Stimulated activated CD4-positive, alpha-beta T cell treated with anti-CD3 and anti-CD28 coated beads, Interleukin-15, amount 100 ng/mL, for 1 hour (primary cell): Measurements from ENCODE around the gene PALMD.

Source experiments
- DNase-seq, 2 donors: peaks; one replicate each; pipeline ENCODE4 v3.0.0-alpha.2; 2020; ENCODE audit warnings: low read depth in 1 of 2, low spot score in 1 of 2

The PALMD gene

DNA sequence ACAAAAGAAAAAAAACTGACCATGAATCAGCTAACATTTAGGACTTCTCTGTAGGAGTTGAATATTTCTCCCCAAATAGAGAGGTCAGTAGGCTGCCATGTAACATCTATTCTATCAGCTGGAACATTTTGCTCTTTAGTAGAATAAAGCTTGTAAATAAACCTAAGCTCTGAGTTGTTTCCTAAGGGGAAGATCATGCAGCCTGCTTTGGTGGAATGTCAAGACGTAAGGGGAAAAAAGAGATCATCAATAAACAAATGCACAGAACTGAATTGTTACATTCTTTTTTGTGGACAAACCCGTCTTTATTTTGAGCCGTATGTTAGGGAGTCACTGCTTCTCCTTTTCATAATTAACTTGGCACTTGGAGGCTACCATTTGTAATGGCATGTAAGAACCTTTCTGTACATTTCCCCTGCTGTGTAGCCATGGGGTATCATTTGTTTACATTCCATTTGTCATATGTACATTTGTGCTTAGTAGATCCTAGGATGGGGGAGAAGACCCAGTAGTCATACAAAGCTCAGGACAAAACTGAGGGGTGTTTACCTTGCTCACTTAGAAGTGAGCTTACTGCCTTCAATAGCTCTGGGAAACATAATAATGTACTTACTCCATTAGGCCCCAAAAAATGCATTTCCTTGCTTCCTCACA lies 10.8 kb upstream of the PALMD start:
- no peak for DNase-seq

DNA sequence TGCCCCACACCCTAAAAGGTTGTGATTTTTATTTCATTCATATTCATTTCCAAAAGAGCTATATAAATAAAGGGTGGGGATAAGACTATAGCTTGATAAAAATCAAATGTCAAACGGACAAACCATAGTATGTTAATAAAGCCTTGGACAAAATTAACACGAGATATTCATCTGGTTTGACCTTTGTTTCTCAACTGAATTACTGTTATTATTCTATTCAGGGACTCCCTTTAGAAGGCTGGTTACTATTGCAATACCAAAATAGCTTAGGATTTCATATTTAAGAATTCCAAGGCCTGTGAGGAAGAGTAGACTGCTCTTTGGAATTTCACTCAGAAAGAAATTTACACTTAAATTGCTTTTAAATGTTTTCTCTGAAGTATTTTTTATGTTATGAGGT lies 10.2 kb upstream of the PALMD start:
- no peak for DNase-seq

- no peak for DNase-seq
These were observed 9.2 kb upstream of the PALMD start for GRCh38 chr1:99636647-99637175.

DNA sequence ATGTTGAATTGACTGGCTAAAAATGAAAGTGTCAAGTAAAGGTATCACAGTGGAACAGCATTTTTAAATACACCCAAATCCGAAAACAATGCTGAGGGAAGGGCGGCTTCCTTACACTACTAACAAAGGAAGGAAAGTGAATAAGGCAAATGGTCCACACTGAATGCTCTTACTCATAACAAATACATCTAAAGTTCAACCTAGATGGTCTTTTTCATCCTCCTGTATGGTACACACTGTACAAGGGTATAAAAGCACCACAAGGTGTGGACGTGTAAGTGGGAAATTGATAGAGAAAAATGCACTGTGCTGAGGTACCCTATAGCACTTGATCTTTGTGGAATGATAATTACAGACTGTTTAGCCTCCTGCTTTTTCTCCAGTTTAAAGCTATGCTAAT lies 7.1 kb upstream of the PALMD start:
- DNase-seq, result no peak

DNA sequence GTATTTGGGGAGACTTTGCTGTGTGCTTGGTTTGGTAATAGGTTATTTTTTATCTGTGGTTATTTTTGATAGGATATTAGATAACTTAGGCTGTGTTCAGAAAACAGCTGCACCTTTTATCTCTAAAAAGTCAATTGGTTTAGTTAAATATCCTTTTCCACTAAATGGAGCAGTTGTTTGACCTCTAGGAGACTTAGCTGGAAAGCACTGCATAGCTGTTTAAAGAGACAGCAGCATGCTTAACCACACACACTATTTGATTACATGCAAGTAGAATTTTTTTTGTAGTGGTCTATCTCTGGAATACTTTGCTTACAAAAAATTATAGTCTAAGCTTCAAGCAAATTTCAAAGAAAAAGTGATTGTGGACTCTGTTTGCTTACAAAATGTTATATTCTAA lies 6.5 kb upstream of the PALMD start:
- DNase-seq, result no peak

DNA sequence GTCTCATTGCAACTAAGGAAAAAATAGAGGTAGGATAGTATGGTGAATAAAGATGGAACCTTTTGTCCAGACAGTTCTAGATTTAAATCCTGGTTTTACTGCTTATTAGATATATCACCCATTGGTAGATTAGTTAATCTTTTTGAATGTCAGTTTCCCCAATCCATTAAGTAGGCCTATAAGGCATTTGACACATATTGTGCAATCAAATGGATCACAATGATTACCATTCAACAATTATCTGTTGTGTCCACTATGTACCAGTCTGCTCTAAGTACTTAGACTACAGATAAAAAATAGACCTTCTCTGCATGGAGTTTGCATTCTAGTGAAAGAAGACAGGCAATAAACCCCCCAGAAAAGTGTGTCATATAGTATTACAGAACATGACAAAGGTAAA lies 6.0 kb upstream of the PALMD start:
- no peak for DNase-seq

DNA sequence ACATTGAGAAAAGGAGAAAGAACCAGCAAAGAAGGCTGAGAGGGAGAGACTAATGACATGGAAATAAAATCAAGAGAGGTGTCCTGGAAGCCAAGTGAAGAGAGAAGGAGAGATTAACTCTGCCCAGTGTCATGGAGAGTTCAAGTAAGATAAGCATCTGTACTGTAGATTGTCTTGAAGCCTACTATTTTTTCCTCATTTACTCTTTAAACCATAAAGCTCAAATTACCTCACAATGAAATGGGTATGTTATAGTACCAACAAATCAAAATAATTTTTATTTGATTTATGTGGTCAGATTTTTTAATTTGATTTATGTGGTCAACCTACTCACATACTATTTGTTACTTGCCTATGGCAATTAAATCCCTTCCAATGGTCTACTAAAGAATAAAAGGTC lies 5.2 kb upstream of the PALMD start:
- no peak for DNase-seq

- DNase-seq, result no peak
These were observed 4.4 kb upstream of the PALMD start for GRCh38 chr1:99641558-99641957.

DNA sequence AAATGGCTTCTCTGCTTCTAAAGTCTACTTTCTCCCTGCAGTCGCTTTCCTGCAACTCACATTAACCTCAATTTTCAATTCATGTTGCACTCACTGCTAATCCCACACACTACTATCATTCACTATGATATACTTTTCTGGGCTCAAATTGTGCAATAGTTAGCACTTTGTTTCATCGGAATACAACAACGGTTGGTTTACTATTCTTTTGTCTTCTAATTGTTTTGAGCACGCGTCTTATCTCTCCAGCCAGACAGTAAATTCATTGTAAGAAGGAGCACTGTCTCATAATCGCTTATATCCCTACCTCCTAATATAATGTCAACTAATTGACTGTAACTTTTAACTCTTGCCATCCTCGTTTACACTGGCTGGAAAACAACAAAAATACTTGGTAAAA lies 3.9 kb upstream of the PALMD start:
- no peak for DNase-seq

DNA sequence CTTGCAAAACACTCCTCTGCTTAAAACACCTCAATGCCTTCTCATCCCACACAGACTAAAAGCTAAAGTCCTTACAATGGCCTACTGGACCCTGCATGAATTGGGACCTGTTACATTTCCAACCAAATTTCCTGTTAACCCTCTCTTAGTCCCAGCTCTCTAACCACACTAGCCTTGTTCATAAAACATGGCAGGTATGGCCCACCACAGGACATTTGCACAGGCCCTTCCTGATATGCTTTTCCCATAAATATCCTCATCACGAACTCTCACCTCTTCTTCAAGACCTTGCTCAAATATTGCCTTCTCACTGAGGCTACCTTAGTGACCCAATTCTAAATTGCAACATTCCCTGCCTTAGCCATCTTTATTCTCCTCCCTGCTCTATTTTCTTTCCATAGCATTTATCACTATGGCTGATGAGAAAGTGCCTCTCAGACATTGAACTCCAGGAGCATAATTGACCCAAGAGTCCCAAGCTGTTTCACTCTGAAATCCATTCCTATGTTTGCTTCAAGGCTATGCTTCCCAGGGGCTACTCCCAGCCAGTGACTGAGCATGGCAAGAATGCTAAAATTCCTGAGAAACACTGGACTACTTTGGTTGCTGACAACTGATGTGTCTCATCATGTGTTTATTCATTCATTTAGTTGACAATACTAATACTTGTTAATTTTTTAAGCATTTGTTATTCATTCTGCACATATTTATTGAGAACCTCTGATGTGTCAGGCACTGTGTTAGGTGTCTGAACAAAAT lies 2.7 kb upstream of the PALMD start:
- DNase-seq, result no peak

GRCh38 chr1:99644279-99645004 lies 1.5 kb upstream of the PALMD start:
- DNase-seq, result no peak

GRCh38 chr1:99645203-99645602 lies 710 bp upstream of the PALMD start:
- no peak for DNase-seq

- DNase-seq, result no peak
These were observed 955 bp downstream of the PALMD start for GRCh38 chr1:99646868-99647267.

GRCh38 chr1:99647490-99647889 lies 1.6 kb downstream of the PALMD start:
- DNase-seq, result no peak

DNA sequence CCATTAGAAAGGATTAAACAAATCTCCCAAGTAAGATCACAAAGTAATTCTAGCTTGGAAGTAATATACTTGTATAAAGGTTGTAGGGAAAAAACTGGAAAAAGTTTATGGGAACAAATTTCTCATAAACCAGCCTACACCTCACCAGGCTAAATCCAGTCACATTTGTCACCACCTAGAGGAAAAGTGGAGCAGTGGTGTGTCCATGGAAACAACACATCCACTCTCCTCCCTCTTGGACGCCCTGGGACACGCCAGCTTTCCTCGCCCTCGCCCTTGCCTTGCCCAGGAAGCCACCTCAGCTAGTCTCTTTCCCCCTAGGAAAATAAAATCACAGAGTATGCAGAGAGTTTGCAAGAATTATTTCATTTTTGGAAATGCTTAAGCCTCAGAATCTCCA lies 2.2 kb downstream of the PALMD start:
- DNase-seq, result no peak

GRCh38 chr1:99650030-99650429 lies 4.1 kb downstream of the PALMD start:
- no peak for DNase-seq

GRCh38 chr1:99650773-99651437 lies 5.0 kb downstream of the PALMD start:
- no peak for DNase-seq

GRCh38 chr1:99652881-99653281 lies 7.0 kb downstream of the PALMD start:
- no peak for DNase-seq

DNA sequence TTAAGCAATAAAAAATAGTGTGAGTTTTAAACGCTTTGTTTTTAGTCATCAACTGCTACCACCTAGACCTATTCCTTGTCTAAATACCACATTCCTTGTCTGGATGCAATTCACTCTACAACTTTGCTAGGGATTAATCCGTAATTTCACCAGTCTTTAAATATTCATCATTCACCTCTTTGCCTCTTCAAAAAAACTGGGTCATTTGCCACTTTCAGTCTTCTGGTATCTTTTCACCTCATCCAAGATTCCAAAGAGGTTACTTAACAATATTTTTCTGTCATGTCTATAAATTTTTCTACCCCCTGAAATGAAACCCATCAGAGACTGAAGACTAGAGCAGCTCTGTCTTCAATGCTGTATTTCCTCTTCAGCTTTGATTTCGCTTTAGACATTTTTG lies 9.5 kb downstream of the PALMD start:
- DNase-seq, result no peak

DNA sequence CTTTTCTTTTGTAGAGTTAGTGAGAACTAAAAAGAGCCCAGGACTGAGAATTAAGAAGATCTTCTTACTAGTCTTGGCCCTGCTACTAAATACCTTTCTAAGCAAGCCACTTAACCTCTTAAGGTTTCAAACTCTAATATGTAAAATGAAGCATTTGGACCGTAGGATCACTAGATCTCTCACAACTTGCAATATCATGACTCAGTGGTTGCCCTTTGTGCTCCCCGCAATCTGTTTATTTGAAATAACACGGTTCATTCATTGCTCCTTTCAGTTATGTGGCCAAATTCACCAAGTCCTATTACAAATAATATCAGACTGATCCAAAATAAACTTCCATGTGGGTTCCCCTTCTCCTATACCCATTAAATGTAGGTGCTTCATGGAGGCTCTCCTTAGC lies 10.8 kb downstream of the PALMD start:
- DNase-seq, result no peak

DNA sequence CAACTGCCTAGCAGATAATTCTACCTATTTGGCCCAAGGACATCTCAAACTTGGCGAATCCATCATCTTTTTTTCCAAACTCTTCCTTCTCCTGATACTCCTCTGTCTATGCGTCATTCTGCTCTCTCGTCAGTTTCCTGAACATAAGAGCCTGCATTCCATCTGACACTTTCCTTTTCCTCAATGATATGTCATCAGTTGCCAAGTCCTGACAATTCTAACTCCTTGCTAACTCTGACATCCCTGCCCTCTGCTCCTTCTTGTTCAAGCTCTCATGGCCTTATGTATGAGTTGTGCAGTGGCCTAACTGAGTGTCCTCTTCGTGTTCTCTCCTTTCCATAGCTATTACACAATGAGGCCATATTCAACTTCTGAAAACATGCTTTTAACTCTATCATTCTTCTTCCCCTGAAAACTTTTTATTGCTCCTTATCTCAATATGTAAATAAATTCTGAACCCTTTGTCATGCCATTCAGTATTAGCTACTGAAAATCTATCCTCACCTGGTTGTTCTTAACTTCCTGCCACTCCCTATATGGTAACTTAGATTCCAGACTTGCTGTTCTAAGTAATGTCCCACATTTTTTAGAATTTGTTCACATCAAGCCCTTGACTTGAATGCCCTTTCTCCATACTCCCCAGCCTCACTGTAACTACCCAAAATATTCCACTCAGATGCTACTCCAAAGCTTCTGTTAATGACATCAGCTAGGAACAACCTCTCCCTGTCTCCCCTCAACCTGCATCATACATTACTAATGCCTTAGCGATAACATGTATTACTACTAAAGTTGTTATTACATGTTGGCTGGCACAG lies 11.5 kb downstream of the PALMD start:
- DNase-seq, result no peak
